HepG2 (cell line): ENCODE measurements around the gene CIAO2B. TPM values are rescaled to one million over a fixed set of nuclear protein-coding genes. Genes with fewer than 3 reads are reported as not detected.

Experiments used
- CREM ChIP-seq, 2 experiments: sonication (generic) in 1 of 2; formaldehyde crosslinking in 1 of 2; IDR thresholded peaks; 2 replicates each; pipeline versions ENCODE4 v1.4.0 to v1.6.1; 2016 to 2020; ENCODE audit warnings: antibody characterized with exemption in 1 of 2, mild to moderate bottlenecking in 1 of 2, missing genetic modification reagents in 1 of 2
- ETV5 ChIP-seq: IDR thresholded peaks from 2 replicates; pipeline ENCODE4 v1.6.1; 2018; ENCODE audit warnings: missing biosample characterization, missing genetic modification reagents, inconsistent platforms, borderline replicate concordance
- FOSL1 ChIP-seq: sonication (generic); formaldehyde crosslinking; IDR thresholded peaks from 2 replicates; pipeline ENCODE4 v1.9.0; 2021; ENCODE audit warnings: missing genetic modification reagents, borderline replicate concordance
- FOSL2 ChIP-seq: sonication (generic); formaldehyde crosslinking; IDR thresholded peaks from 2 replicates; pipeline ENCODE4 v1.4.0; 2020; ENCODE audit warnings: missing genetic modification reagents
- FOXA1 ChIP-seq, 2 experiments: fragments of 450-650 bp in 1 of 2; sonication (generic) in 1 of 2; formaldehyde crosslinking in 1 of 2; IDR thresholded peaks; 2 replicates each; pipeline versions ENCODE4 v1.4.0 to v1.6.1; 2016 to 2020; ENCODE audit warnings: missing genetic modification reagents in 1 of 2
- KDM1A ChIP-seq: IDR thresholded peaks from 2 replicates; pipeline ENCODE4 v1.6.1; 2016; ENCODE audit warnings: missing compliant biosample characterization
- MXI1 ChIP-seq: IDR thresholded peaks from 3 replicates; pipeline ENCODE4 v1.6.1; 2012; ENCODE audit warnings: low read depth, low read length, inconsistent platforms, borderline replicate concordance
- NONO ChIP-seq, 2 experiments: fragments of 450-650 bp in 1 of 2; sonication (generic) in 1 of 2; formaldehyde crosslinking in 1 of 2; IDR thresholded peaks in 1 of 2; conservative IDR thresholded peaks in 1 of 2; 2 replicates each; pipeline versions ENCODE4 v1.6.1 to v1.8.0; 2017 to 2022; ENCODE audit warnings: mild to moderate bottlenecking in 1 of 2, missing genetic modification reagents in 1 of 2, moderate library complexity in 1 of 2
- REPIN1 ChIP-seq: sonication (generic); formaldehyde crosslinking; IDR thresholded peaks from 2 replicates; pipeline ENCODE4 v1.8.0; 2022; ENCODE audit warnings: missing genetic modification reagents, low read depth, mild to moderate bottlenecking, borderline replicate concordance
- SAFB2 ChIP-seq: sonication (generic); formaldehyde crosslinking; IDR thresholded peaks from 2 replicates; pipeline ENCODE4 v1.5.1; 2020; ENCODE audit warnings: missing genetic modification reagents, low read depth, mild to moderate bottlenecking, borderline replicate concordance
- SNAI1 ChIP-seq: sonication (generic); formaldehyde crosslinking; IDR thresholded peaks from 2 replicates; pipeline ENCODE4 v1.5.0; 2020; ENCODE audit warnings: mild to moderate bottlenecking, missing genetic modification reagents, borderline replicate concordance
- TBX2 ChIP-seq: sonication (generic); formaldehyde crosslinking; IDR thresholded peaks from 2 replicates; pipeline ENCODE4 v1.5.0; 2020; ENCODE audit warnings: missing genetic modification reagents, mild to moderate bottlenecking, borderline replicate concordance
- TGIF2 ChIP-seq: IDR thresholded peaks from 2 replicates; pipeline ENCODE4 v1.6.1; 2016; ENCODE audit warnings: control low read depth, missing compliant biosample characterization
- YEATS2 ChIP-seq: sonication (generic); formaldehyde crosslinking; IDR thresholded peaks from 2 replicates; pipeline ENCODE4 v1.4.0; 2020; ENCODE audit warnings: missing genetic modification reagents, borderline replicate concordance
- ZMYM3 ChIP-seq: sonication (generic); formaldehyde crosslinking; IDR thresholded peaks from 2 replicates; pipeline ENCODE4 v1.5.1; 2020; ENCODE audit warnings: mild to moderate bottlenecking, missing genetic modification reagents
- ZNF225 ChIP-seq: sonication (generic); formaldehyde crosslinking; IDR thresholded peaks from 2 replicates; pipeline ENCODE4 v1.4.0; 2020; ENCODE audit warnings: mild to moderate bottlenecking, missing genetic modification reagents
- ZNF737 ChIP-seq: sonication (generic); formaldehyde crosslinking; IDR thresholded peaks from 2 replicates; pipeline ENCODE4 v1.5.0; 2020; ENCODE audit warnings: missing genetic modification reagents, mild to moderate bottlenecking, borderline replicate concordance
- ZNF850 ChIP-seq: sonication (generic); formaldehyde crosslinking; conservative IDR thresholded peaks from 2 replicates; pipeline ENCODE4 v1.9.0; 2021; ENCODE audit warnings: mild to moderate bottlenecking, missing genetic modification reagents
- polyA plus RNA-seq, 8 experiments: library from polyadenylated mRNA; depleted of rRNA in 3 of 8; stranded (reverse) in 7 of 8; unstranded in 1 of 8; fragments of >200 nt; fragmentation: Illumina TruSeq in 4 of 8; extraction: Trizol in 4 of 8; gene quantifications; 2 replicates each; pipeline versions ENCODE4 v1.2.1 to v1.2.3, GENCODE V29; 2011 to 2016; ENCODE audit warnings: low read depth in 4 of 8, missing spikeins in 1 of 8, mixed read lengths in 1 of 8; ENCODE audit not compliant: insufficient read depth in 1 of 8
- total RNA-seq, 5 experiments: library from RNA; depleted of rRNA; stranded (reverse); fragments of >200 nt; fragmentation: Illumina TruSeq; extraction: Trizol; gene quantifications; 2 replicates each; pipeline ENCODE4 v1.2.3, GENCODE V29; 2016; ENCODE audit warnings: low read depth in 1 of 5
- TF ChIP-seq, protein P1 (sequence below), 2 experiments: sonication (generic) in 1 of 2; formaldehyde crosslinking in 1 of 2; IDR thresholded peaks; 2 replicates each; pipeline versions ENCODE4 v1.5.1 to v1.6.1; 2011 to 2020; ENCODE audit warnings: borderline replicate concordance in 1 of 2, low read depth in 1 of 2, low read length in 1 of 2, mild to moderate bottlenecking in 1 of 2, missing genetic modification reagents in 1 of 2, moderate library complexity in 1 of 2

The CIAO2B gene
- total and polyA plus RNA-seq, 2 of the 13 experiments (the other 11 are each of a cell fraction or from before 2014, with no cell fraction given): 157 to 293 TPM

DNA sequence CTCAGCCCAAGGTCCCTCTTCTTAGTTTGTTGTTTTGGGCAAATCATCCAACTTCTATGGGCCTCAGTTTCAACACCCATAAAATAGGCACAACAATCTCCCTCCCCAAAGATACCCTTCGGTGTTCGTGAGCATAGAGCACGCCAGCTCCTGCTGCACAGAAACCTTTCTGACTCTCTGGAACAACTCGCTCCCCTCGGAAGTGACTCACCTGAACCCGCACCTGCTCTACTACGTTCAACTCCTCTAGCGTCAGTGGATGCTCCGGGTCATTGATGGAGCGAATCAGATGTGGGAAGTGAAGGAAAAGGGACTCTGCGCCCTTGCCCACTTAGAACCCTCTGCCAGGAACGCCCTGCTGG lies 445 bp downstream of the CIAO2B start (continued):
- TF ChIP-seq SAFB2 (CRISPR knock-in tag) (no peak), CREM (IDR thresholded peaks at IDR 0.05) (no peak), CREM (CRISPR knock-in tag; IDR thresholded peaks at IDR 0.05) (no peak), REPIN1 (CRISPR knock-in tag) (no peak), KDM1A (CRISPR knock-in tag) (0 out of 2 replicates have a peak, but pooled peaks have one; percentile 34), TGIF2 (CRISPR knock-in tag) (no peak), NONO (IDR thresholded peaks at IDR 0.05) (no peak), NONO (CRISPR knock-in tag; conservative IDR thresholded peaks at IDR 0.05) (no peak), ZNF850 (CRISPR knock-in tag) (no peak), ETV5 (CRISPR knock-in tag) (no peak), FOXA1 (IDR thresholded peaks at IDR 0.05) (no peak), FOXA1 (CRISPR knock-in tag; IDR thresholded peaks at IDR 0.05) (no peak), ZNF737 (0 out of 2 replicates have a peak, but pooled peaks have one; percentile 78), ZNF225 (CRISPR knock-in tag) (no peak), ZMYM3 (CRISPR knock-in tag) (peak; percentile 50; the same call in 1 of the 2 replicates), TBX2 (CRISPR knock-in tag) (no peak), MXI1 (no peak), YEATS2 (CRISPR knock-in tag) (no peak), SNAI1 (no peak), FOSL1 (CRISPR knock-in tag) (no peak), FOSL2 (peak; percentile 43; the same call in 1 of the 2 replicates)
- TF ChIP-seq, protein P1, sequence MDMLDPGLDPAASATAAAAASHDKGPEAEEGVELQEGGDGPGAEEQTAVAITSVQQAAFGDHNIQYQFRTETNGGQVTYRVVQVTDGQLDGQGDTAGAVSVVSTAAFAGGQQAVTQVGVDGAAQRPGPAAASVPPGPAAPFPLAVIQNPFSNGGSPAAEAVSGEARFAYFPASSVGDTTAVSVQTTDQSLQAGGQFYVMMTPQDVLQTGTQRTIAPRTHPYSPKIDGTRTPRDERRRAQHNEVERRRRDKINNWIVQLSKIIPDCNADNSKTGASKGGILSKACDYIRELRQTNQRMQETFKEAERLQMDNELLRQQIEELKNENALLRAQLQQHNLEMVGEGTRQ (IDR thresholded peaks at IDR 0.05; ENCODE audit: low read depth, low read length): no peak
- TF ChIP-seq, protein P1 (CRISPR knock-in tag; IDR thresholded peaks at IDR 0.05; ENCODE audit: borderline replicate concordance): no peak
- TF ChIP-seq, all 625 proteins: peak for 6
